GM12865 (cell line): ENCODE results near the gene OLIG1.

ENCODE experiments used
- DNase-seq: peaks from one replicate; pipeline ENCODE4 v3.0.0; 2010; ENCODE audit warnings: low read depth
- H3K4me3 ChIP-seq: 2 replicates; pipeline ENCODE4 v1.5.1; 2011; ENCODE audit warnings: mild to moderate bottlenecking, low read depth, low read length, control low read depth
- CTCF ChIP-seq: IDR thresholded peaks from 2 replicates; pipeline ENCODE4 v1.5.1; 2011; ENCODE audit warnings: low read length, control low read depth, low read depth, inconsistent platforms; ENCODE audit not compliant: insufficient read depth; ENCODE audit errors: missing control alignments

The OLIG1 gene

GRCh38 chr21:33031152-33031911, 38.6 kb upstream of the OLIG1 start:
- H3K4me3 ChIP-seq = no peak overlapping the region
- TF ChIP-seq CTCF = no peak
- DNase-seq = no peak

- TF ChIP-seq CTCF = no peak
- H3K4me3 ChIP-seq = no peak overlapping the region
- DNase-seq = no peak
These were observed 37.4 kb upstream of the OLIG1 start for GRCh38 chr21:33032434-33033047.

- no peak overlapping the region for H3K4me3 ChIP-seq
- TF ChIP-seq CTCF = no peak
- no peak for DNase-seq
These were observed 36.6 kb upstream of the OLIG1 start for GRCh38 chr21:33033094-33033951.

- DNase-seq = no peak
- no peak overlapping the region for H3K4me3 ChIP-seq
- TF ChIP-seq CTCF = no peak
These were observed 36.0 kb upstream of the OLIG1 start for GRCh38 chr21:33033961-33034413.

- no peak overlapping the region for H3K4me3 ChIP-seq
- no peak for TF ChIP-seq CTCF
- DNase-seq = no peak
These were observed 34.8 kb upstream of the OLIG1 start for GRCh38 chr21:33035147-33035546.

- no peak for TF ChIP-seq CTCF
- peak; percentile 30 for DNase-seq
- no peak overlapping the region for H3K4me3 ChIP-seq
These were observed 33.3 kb upstream of the OLIG1 start for GRCh38 chr21:33036430-33037162.
